KMS-11 (cell line): ENCODE measurements around the gene SET.

Experiments used
- H2AFZ ChIP-seq: fragments of 200-600 bp; sonication (generic); 2 replicates; pipeline ENCODE4 v1.6.1; 2016; ENCODE audit warnings: antibody characterized with exemption, mixed run types, low read depth
- H3K27ac ChIP-seq: fragments of 200-600 bp; sonication (generic); 2 replicates; pipeline ENCODE4 v1.6.1; 2016; ENCODE audit warnings: mild to moderate bottlenecking, mixed run types
- H3K27me3 ChIP-seq: fragments of 200-600 bp; sonication (generic); 2 replicates; pipeline ENCODE4 v1.6.1; 2017; ENCODE audit warnings: mild to moderate bottlenecking, low read depth, mixed run types, moderate library complexity; ENCODE audit not compliant: insufficient read depth
- H3K36me3 ChIP-seq: fragments of 200-600 bp; sonication (generic); 2 replicates; pipeline ENCODE4 v1.6.1; 2017; ENCODE audit warnings: mild to moderate bottlenecking, mixed run types; ENCODE audit not compliant: insufficient read depth
- H3K4me1 ChIP-seq: fragments of 200-600 bp; sonication (generic); 2 replicates; pipeline ENCODE4 v1.6.1; 2016; ENCODE audit warnings: mild to moderate bottlenecking, low read depth, mixed run types; ENCODE audit not compliant: poor library complexity, severe bottlenecking
- H3K4me2 ChIP-seq: fragments of 200-600 bp; sonication (generic); 2 replicates; pipeline ENCODE4 v1.7.0; 2016; ENCODE audit warnings: mild to moderate bottlenecking, mixed run types
- H3K4me3 ChIP-seq: fragments of 200-600 bp; sonication (generic); IDR thresholded peaks from 2 replicates; pipeline ENCODE4 v1.6.1; 2017; ENCODE audit warnings: low read depth, low read length, mixed read lengths; ENCODE audit not compliant: insufficient read depth
- H3K79me2 ChIP-seq: fragments of 200-600 bp; sonication (generic); 2 replicates; pipeline ENCODE4 v1.6.1; 2016; ENCODE audit warnings: low read depth, mixed run types; ENCODE audit not compliant: insufficient read depth
- H3K9ac ChIP-seq: fragments of 200-600 bp; sonication (generic); 2 replicates; pipeline ENCODE4 v1.6.1; 2016; ENCODE audit warnings: mild to moderate bottlenecking, mixed run types
- H4K20me1 ChIP-seq: fragments of 200-600 bp; sonication (generic); 2 replicates; pipeline ENCODE4 v1.6.1; 2016; ENCODE audit warnings: mild to moderate bottlenecking, mixed run types; ENCODE audit not compliant: insufficient read depth
- CTCF ChIP-seq: fragments of 200-600 bp; sonication (generic); conservative IDR thresholded peaks from 2 replicates; pipeline ENCODE4 v1.6.1; 2017; ENCODE audit warnings: low read depth, mild to moderate bottlenecking, antibody characterized with exemption, low read length, moderate library complexity, mixed read lengths

SET gene

GRCh38 chr9:128718475-128718874 lies 29.5 kb downstream of the SET start:
- H3K4me1 ChIP-seq = no peaks in the 10 kb centered on the region
- no peaks in the 10 kb centered on the region for H3K36me3 ChIP-seq
- H3K27ac ChIP-seq = no peak overlapping the region
- no peaks in the 10 kb centered on the region for H3K27me3 ChIP-seq
- no peak overlapping the region for H3K9ac ChIP-seq
- H3K4me2 ChIP-seq = no peak overlapping the region
- no peaks in the 10 kb centered on the region for H4K20me1 ChIP-seq
- H2AFZ ChIP-seq = no peak overlapping the region
- H3K79me2 ChIP-seq = no peaks in the 10 kb centered on the region
- no peak for TF ChIP-seq CTCF
- H3K4me3 ChIP-seq = no peak overlapping the region

GRCh38 chr9:128719919-128720605 lies 31.0 kb downstream of the SET start:
- Histone ChIP-seq H3K79me2 (no peaks in the 10 kb centered on the region), H3K27ac (no peak overlapping the region), H3K9ac (no peak overlapping the region)

GRCh38 chr9:128720841-128721486 lies 31.9 kb downstream of the SET start:
- no peak for TF ChIP-seq CTCF
- peaks cover 13% of the 10 kb centered on the region for H3K4me1 ChIP-seq

More at GRCh38 chr9:128719919-128720605, 31.0 kb downstream of the SET start:
- no peak overlapping the region for H3K4me3 ChIP-seq
- no peak for TF ChIP-seq CTCF
- no peaks in the 10 kb centered on the region for H3K36me3 ChIP-seq
- H4K20me1 ChIP-seq = no peaks in the 10 kb centered on the region
- no peak overlapping the region for H2AFZ ChIP-seq
- H3K27me3 ChIP-seq = no peaks in the 10 kb centered on the region
- peaks cover 8% of the 10 kb centered on the region for H3K4me1 ChIP-seq
- no peak overlapping the region for H3K4me2 ChIP-seq

GRCh38 chr9:128721487-128722010 lies 32.5 kb downstream of the SET start:
- H3K79me2 ChIP-seq = no peaks in the 10 kb centered on the region
- H3K9ac ChIP-seq = no peak overlapping the region
- no peak overlapping the region for H3K27ac ChIP-seq
- peaks cover 13% of the 10 kb centered on the region for H3K4me1 ChIP-seq
- no peaks in the 10 kb centered on the region for H3K36me3 ChIP-seq
- H3K27me3 ChIP-seq = no peaks in the 10 kb centered on the region
- H3K4me3 ChIP-seq = no peak overlapping the region
- no peak overlapping the region for H3K4me2 ChIP-seq
- no peaks in the 10 kb centered on the region for H4K20me1 ChIP-seq
- TF ChIP-seq CTCF = no peak
- no peak overlapping the region for H2AFZ ChIP-seq

More at GRCh38 chr9:128720841-128721486, 31.9 kb downstream of the SET start:
- Histone ChIP-seq H3K79me2 (no peaks in the 10 kb centered on the region), H3K36me3 (no peaks in the 10 kb centered on the region), H3K4me2 (no peak overlapping the region), H4K20me1 (no peaks in the 10 kb centered on the region), H2AFZ (no peak overlapping the region), H3K4me3 (no peak overlapping the region), H3K27me3 (no peaks in the 10 kb centered on the region), H3K27ac (no peak overlapping the region), H3K9ac (no peak overlapping the region)
